KMS-11 (cell line): ENCODE data around the gene UGT1A7.

ENCODE experiments used
- H2AFZ ChIP-seq: fragments of 200-600 bp; sonication (generic); 2 replicates; pipeline ENCODE4 v1.6.1; 2016; ENCODE audit warnings: antibody characterized with exemption, mixed run types, low read depth
- H3K27ac ChIP-seq: fragments of 200-600 bp; sonication (generic); 2 replicates; pipeline ENCODE4 v1.6.1; 2016; ENCODE audit warnings: mild to moderate bottlenecking, mixed run types
- H3K27me3 ChIP-seq: fragments of 200-600 bp; sonication (generic); 2 replicates; pipeline ENCODE4 v1.6.1; 2017; ENCODE audit warnings: mild to moderate bottlenecking, low read depth, mixed run types, moderate library complexity; ENCODE audit not compliant: insufficient read depth
- H3K36me3 ChIP-seq: fragments of 200-600 bp; sonication (generic); 2 replicates; pipeline ENCODE4 v1.6.1; 2017; ENCODE audit warnings: mild to moderate bottlenecking, mixed run types; ENCODE audit not compliant: insufficient read depth
- H3K4me1 ChIP-seq: fragments of 200-600 bp; sonication (generic); 2 replicates; pipeline ENCODE4 v1.6.1; 2016; ENCODE audit warnings: mild to moderate bottlenecking, low read depth, mixed run types; ENCODE audit not compliant: poor library complexity, severe bottlenecking
- H3K4me2 ChIP-seq: fragments of 200-600 bp; sonication (generic); 2 replicates; pipeline ENCODE4 v1.7.0; 2016; ENCODE audit warnings: mild to moderate bottlenecking, mixed run types
- H3K4me3 ChIP-seq: fragments of 200-600 bp; sonication (generic); IDR thresholded peaks from 2 replicates; pipeline ENCODE4 v1.6.1; 2017; ENCODE audit warnings: low read depth, low read length, mixed read lengths; ENCODE audit not compliant: insufficient read depth
- H3K79me2 ChIP-seq: fragments of 200-600 bp; sonication (generic); 2 replicates; pipeline ENCODE4 v1.6.1; 2016; ENCODE audit warnings: low read depth, mixed run types; ENCODE audit not compliant: insufficient read depth
- H3K9ac ChIP-seq: fragments of 200-600 bp; sonication (generic); 2 replicates; pipeline ENCODE4 v1.6.1; 2016; ENCODE audit warnings: mild to moderate bottlenecking, mixed run types
- H4K20me1 ChIP-seq: fragments of 200-600 bp; sonication (generic); 2 replicates; pipeline ENCODE4 v1.6.1; 2016; ENCODE audit warnings: mild to moderate bottlenecking, mixed run types; ENCODE audit not compliant: insufficient read depth
- TF ChIP-seq, protein P1 (sequence below): fragments of 200-600 bp; sonication (generic); conservative IDR thresholded peaks from 2 replicates; pipeline ENCODE4 v1.6.1; 2017; ENCODE audit warnings: low read depth, mild to moderate bottlenecking, antibody characterized with exemption, low read length, moderate library complexity, mixed read lengths

UGT1A7 gene

DNA sequence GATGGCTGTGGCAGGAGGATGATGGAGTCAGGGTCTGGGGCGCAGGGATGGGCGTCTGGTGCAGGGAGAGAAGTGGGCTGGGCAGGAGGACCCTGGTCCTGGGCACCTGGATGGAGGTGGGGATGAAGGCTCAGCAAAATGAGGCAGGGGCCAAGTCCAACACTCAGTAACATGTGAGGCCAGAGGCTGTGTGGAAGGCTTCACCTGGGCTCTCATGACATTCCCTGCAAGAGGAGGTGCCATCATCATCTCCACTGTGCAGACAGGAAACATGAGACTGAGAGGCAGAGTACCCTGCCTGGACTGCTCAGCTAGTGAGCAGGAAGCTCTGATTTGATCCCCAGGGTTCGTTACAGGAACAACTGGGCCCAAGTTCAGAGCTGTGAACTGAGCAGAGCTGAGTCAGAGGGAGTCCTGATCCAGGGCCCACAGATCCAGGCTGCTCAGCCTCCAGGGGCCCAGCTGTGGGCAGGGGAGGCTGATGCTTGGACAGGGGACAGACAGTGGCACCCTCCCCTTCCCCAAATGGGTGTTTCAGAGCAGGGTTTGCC, 135.7 kb downstream of the UGT1A7 start:
- Histone ChIP-seq H3K4me3 (no peak overlapping the region), H4K20me1 (no peaks in the 10 kb centered on the region), H3K27ac (no peak overlapping the region), H3K79me2 (no peaks in the 10 kb centered on the region), H2AFZ (no peak overlapping the region), H3K9ac (no peak overlapping the region), H3K27me3 (no peaks in the 10 kb centered on the region), H3K36me3 (no peaks in the 10 kb centered on the region), H3K4me2 (no peak overlapping the region), H3K4me1 (no peaks in the 10 kb centered on the region)
- TF ChIP-seq, protein P1, sequence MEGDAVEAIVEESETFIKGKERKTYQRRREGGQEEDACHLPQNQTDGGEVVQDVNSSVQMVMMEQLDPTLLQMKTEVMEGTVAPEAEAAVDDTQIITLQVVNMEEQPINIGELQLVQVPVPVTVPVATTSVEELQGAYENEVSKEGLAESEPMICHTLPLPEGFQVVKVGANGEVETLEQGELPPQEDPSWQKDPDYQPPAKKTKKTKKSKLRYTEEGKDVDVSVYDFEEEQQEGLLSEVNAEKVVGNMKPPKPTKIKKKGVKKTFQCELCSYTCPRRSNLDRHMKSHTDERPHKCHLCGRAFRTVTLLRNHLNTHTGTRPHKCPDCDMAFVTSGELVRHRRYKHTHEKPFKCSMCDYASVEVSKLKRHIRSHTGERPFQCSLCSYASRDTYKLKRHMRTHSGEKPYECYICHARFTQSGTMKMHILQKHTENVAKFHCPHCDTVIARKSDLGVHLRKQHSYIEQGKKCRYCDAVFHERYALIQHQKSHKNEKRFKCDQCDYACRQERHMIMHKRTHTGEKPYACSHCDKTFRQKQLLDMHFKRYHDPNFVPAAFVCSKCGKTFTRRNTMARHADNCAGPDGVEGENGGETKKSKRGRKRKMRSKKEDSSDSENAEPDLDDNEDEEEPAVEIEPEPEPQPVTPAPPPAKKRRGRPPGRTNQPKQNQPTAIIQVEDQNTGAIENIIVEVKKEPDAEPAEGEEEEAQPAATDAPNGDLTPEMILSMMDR, result no peak

GRCh38 chr2:233817995-233818638, 136.4 kb downstream of the UGT1A7 start:
- no peaks in the 10 kb centered on the region for H3K79me2 ChIP-seq
- H3K4me1 ChIP-seq, result no peaks in the 10 kb centered on the region
- H3K36me3 ChIP-seq, result no peaks in the 10 kb centered on the region
- no peaks in the 10 kb centered on the region for H3K27me3 ChIP-seq
- no peaks in the 10 kb centered on the region for H4K20me1 ChIP-seq
- H3K27ac ChIP-seq, result no peak overlapping the region
- TF ChIP-seq, protein P1, result no peak
- H3K4me2 ChIP-seq, result no peak overlapping the region
- no peak overlapping the region for H3K9ac ChIP-seq
- H3K4me3 ChIP-seq, result no peak overlapping the region
- H2AFZ ChIP-seq, result no peak overlapping the region

- Histone ChIP-seq H3K4me3 (no peak overlapping the region), H3K27me3 (no peaks in the 10 kb centered on the region), H4K20me1 (no peaks in the 10 kb centered on the region), H3K4me1 (no peaks in the 10 kb centered on the region), H3K4me2 (no peak overlapping the region), H3K79me2 (no peaks in the 10 kb centered on the region), H3K27ac (no peak overlapping the region), H3K36me3 (no peaks in the 10 kb centered on the region), H3K9ac (no peak overlapping the region), H2AFZ (no peak overlapping the region)
- TF ChIP-seq, protein P1, result no peak
Measured at GRCh38 chr2:233818639-233819621, 137.2 kb downstream of the UGT1A7 start.

- H3K79me2 ChIP-seq, result no peaks in the 10 kb centered on the region
- H3K4me1 ChIP-seq, result no peaks in the 10 kb centered on the region
- TF ChIP-seq, protein P1, result no peak
Measured at GRCh38 chr2:233819884-233820773, 138.4 kb downstream of the UGT1A7 start.

More at GRCh38 chr2:233819884-233820773, 138.4 kb downstream of the UGT1A7 start:
- Histone ChIP-seq H3K36me3 (no peaks in the 10 kb centered on the region), H3K4me2 (no peak overlapping the region), H3K27ac (no peak overlapping the region), H3K27me3 (no peaks in the 10 kb centered on the region), H3K4me3 (no peak overlapping the region), H4K20me1 (no peaks in the 10 kb centered on the region), H2AFZ (no peak overlapping the region), H3K9ac (no peak overlapping the region)
